ENCODE measurements around the gene HAGH.

- no peak for TF ChIP-seq CTCF (IDR thresholded peaks at IDR 0.05)
- TF ChIP-seq POLR2A (IDR thresholded peaks at IDR 0.05): no peak
These were observed 35.9 kb downstream of the HAGH start for GRCh38 chr16:1790611-1791255.
